Activated CD4-positive, alpha-beta T cell treated with anti-CD3 and anti-CD28 coated beads for 24 hours (primary cell): Measurements from ENCODE around the gene POLD2.
"Not testable (repeated sequence)": the region's sequence is repeated elsewhere in the genome, so short reads cannot be mapped to it uniquely, and the experiment has no call there.

Source experiments
- DNase-seq, 2 donors: peaks; one replicate each; pipeline ENCODE4 v3.0.0-alpha.2; 2020; ENCODE audit warnings: low read depth in 2 of 2

The POLD2 gene

GRCh38 chr7:44123190-44124003, at the start of gene POLD2:
TSS of gene POLD2 (minus strand) at chr7:44123548. CDS start at chr7:44122053, 1,495 bp downstream.
- DNase-seq: peak; percentile 97 to 98

- no peak for DNase-seq
These were observed 49.6 kb upstream of the POLD2 start for GRCh38 chr7:44172803-44173424.

DNA sequence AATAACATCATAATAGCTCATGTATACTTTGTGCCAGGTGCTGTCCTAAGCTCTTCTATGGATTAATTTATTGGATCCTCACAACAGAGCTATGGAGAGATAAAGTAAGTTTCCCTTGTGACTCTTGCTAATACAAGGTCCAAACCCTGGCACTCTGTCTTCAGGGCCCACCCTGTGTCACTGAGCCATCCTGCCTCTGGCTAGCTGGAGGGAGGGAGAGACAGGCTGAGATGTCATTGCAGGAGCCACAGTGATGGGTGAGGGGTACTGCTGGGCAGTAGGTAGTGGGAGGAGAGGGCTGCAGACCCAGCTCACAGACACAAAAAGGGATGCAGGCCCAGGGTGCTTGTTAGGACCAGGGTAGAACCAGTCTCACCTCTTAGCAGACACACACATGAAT, 49.0 kb upstream of the POLD2 start:
- no peak for DNase-seq

DNA sequence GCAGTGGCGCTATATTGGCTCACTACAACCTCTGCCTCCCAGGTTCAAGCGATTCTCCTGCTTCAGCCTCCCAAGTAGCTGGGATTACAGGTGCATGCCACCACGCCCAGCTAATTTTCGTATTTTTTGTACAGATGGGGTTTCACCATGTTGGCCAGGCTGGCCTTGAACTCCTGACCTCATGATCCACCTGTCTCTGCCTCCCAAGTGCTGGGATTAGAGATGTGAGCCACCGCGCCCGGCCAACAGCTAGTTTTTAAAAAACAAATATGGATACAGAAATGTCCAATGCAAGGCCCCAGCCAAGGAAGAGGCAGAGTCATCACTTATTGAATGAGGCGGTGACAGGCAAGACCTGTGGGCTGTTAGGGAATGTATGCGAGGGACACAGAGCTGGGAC, 48.6 kb upstream of the POLD2 start:
- DNase-seq: not testable (repeated sequence)

DNA sequence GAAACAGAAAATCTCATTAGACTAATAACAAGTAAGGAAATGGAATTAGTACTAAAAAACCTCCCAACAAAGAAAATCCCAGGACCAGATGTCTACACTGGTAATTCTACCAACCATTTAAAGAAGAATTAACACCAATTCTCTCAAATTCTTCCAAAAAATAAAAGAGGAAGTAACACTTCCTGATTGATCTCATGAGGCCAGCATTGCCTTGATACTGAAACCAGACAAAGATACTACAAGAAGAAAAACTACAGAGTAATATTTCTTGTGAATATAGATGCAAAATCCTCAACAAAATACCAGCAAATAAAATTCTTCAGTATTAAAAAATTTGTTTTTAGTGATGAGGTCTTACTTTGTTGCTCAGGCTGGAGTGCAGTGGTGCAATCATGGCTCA, 44.6 kb upstream of the POLD2 start:
- DNase-seq: no peak

DNA sequence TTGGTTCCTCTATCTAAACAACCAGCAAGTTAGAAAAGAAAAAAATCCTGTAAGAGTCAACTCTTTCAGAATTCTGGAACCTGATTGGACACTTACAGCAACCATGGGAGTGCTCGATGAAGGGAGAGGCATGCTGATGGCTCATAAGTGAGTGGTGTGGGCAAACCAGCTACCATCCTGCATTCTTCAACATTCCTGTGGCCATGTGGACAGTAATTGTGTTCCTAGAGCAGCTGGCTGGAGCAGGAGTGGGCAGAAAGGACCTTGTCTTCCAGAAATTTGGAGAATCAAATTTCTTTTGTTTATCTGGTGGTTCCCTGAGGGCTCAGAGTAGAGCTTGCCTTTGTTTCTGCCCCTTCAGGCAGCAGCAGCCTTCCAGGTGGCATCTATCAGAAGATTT, 40.2 kb upstream of the POLD2 start:
- DNase-seq: no peak

DNA sequence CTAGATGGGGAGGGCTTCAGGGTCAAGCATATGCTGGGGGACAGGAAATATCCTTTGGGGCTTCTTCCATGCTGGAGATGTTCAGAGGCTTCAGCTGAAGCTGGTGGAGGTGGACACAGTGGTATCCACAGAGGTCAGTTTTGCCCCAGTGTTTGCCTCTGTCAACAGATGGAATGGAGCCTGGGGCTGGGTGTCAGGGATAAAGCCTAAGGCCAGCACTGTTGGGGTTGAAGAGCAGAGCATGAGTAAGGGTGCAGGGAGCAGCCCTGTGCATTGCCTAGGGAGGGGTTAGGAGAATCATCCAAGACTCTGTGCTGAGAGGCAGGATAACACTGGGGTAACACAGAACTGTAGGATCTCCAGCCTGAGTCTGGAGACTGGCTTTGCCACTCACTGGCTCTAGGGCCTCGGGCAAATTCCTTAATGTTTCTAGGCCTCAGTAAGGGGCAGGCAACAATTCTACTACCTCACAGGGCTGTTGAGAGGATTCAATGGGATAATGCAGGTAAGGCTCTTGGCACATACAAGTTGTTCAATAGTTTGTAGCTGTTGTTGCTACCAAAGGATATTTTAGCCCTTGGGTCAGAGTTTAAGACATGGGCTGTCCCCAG, 39.5 kb upstream of the POLD2 start:
- DNase-seq: no peak

DNA sequence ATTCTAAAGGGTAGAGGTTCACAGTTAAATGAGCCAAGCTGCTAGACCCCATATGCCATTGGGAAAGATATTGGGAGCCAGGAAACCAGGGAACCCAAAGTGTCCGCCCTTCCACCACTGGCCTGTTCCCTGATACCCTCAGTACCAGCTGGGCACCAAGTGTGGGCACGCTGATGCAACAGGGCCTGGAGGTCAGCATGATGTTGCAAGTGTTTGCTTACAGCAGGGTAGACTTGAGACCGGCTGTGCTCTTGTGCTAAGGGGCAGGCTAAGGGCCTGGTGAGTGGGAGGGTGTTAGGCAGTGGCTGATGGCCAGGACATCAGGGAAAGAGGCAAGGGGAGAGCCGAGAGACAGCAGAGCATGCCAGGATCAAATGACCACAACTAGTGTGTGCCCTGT, 38.8 kb upstream of the POLD2 start:
- no peak for DNase-seq

DNA sequence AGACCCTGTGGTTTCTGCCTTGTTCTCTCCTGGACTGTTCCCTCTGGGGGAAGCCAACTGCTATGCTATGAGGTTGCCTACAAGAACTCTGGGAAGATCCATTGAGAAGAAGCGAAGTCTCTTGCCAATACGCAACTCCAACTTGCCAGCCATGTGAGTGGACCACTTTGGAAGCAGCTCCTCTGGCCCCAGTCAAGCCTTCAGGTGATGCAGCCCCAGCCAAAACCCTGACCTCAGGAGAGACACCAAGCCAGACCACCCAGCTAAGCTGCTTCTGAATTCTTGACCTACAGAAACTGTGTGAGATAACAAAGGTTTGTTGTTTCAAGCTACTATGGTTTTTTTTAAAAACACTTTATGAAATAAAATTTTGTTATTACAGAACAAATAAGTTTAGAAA, 38.0 kb upstream of the POLD2 start:
- no peak for DNase-seq

GRCh38 chr7:44159824-44160630, 36.7 kb upstream of the POLD2 start:
- DNase-seq: no peak

- DNase-seq: no peak
These were observed 35.7 kb upstream of the POLD2 start for GRCh38 chr7:44158873-44159631.

DNA sequence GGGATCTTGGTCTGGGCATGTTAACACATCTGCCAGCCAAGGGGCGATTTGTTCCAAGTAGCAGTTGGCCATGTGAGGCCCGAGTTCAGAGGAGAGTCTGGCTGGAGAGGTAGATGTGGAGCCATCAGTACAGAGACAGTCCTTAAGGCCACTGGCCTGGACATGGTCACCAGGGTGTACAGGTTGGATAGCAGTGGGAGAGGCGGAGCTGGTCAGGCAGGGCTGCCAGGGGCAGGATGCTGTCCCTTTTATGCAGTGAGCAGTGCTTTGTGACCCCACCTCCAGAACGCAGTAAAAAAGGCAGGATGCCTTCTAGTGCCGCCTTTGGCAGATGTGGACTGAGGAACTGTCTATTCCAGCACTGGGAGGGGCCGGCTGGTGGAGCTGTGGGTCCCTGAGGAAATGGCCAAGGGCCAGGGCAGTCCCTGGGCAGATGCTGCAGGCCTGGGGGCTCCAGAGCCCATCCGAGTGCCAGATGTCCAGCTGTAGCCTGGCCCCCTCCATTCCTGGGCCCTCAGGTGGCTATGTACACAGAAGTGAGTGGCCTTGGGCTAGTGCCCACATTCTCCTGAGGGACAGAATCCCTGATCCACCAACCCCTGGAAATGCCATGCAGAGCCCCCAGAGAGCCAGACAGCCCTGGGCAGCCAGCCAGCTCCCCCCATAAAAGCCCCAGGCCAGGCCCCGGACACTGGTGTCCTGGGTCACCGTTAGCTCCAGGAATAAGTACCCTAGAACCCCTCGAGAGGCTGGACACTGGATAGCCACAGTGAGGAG, 34.9 kb upstream of the POLD2 start:
- no peak for DNase-seq

DNA sequence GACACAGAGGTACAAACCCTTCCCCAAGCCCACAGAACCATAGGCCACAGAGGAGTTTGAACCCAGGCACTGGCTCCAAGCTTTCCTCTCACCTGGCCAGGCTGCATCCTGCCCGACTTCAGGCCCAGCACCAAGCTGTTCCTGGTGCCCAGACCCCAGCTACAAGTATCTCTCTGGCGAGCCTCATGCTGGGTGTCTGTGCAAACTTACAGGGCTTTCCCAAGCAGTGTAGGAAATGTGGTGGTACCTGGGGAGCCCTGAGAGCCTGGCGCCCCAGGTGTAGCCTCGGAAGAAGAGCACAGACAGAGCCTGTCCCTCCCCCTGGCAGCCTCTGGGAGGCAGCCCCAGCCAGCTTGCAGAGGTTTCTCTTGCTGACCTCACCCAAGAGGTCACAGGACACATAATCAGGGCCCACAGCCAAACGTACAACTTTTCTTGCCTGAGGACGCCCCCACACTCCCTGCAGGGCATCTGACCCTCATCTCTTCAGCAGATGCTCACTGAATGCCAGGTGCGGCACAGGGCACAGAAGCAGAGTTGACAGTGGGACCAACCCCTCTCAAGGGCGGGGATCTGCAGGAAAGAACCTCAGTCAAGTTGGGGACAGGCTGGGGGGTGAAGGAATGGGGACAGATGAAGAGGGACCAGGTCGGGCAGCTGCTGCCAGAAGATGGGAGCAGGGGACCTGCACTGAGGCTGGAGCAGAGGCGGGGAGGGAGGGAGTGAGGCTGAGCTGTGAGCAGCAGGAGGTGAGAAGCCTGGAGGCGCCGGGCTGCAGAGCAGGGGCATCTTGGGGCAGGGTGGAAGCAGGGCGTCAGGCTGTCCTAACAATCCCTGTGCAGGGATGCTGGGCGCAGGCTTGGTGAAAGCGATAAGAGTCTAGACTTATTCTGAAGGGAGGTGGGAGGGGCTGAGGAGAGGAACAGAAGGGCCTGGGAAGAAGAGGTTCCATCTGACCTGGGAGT, 34.0 kb upstream of the POLD2 start:
- DNase-seq: no peak

DNA sequence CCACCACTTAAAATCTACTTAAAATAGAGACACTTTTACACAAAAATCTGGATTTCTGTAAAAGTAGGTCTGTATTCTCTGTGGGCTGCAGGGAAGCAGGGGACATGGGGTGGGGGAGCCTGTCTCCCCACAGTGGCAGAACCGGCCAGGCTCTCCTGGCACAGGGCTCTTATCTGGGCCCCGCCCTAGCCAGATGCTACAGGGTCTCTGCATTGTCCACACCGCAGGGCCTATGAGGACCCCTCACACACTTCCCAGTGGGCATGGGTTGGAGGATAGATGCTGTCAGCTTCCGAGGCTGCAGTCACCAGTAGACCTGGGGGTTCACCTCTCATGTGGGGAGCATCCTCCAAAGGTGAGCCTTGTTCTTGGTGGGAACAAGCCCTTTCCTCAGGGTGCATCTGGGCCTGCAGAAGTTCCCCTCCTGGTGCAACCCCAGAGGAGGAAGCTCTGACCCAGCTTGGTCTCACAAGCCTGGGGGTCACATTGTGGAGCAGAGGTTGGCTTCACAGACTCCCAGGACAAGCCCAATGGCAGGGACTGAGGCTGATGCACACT, 33.2 kb upstream of the POLD2 start:
- no peak for DNase-seq

DNA sequence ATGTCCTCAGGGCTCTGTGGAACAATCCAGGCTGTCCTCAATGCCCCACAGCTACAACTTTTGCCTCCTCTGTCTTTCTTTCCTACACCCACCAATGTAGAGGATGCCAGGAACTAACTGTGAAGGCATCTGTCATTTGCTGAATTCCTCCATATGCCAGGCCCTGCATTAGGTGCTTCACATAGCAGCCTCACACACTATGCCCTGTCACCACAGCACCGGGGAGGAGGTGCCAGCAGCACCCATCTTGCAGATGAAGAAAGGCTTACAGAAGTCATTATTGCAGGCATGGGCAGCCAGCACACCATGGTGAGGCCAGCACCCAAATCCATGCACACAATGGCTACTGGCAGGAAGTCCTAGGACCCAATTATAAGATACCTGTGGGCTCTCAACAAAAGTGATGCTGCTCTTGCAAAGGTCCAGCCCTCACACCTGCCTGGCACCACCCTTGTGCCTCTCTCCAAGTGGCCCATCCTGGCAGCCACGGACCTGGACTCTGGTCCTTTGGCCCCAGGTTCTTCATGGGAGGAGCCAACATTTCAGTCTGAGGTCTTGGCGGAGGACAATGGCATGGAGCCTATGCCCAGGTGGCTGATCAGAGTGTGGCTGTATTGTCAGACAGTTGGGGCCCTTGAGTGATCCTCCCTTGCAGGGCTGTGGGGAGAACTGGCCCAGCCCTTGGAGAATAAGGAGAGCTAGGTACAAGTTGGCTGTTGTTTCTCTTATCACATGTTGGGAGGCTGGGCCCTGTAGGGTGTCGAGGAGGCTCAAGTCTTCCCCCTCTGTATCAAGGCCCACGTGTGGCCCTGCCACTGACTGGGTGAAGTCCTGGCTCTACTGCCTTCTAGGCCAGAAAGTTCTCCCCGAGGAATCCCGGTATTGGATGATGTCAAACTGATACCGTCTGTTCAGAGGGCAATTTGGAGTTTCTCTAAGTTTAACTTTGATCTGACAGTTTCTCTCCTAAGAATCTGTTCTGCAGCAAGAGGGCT, 32.1 kb upstream of the POLD2 start:
- DNase-seq: no peak

- DNase-seq: no peak
These were observed 31.4 kb upstream of the POLD2 start for GRCh38 chr7:44154703-44155102.

- no peak for DNase-seq
These were observed 30.6 kb upstream of the POLD2 start for GRCh38 chr7:44153948-44154335.
